HG03025 (cell line): ENCODE data around the gene ARMC9.

Experiments
- ATAC-seq: cut with Tn5 transposase; IDR thresholded peaks from one replicate; pipeline ENCODE4 v1.9.1; 2021; ENCODE audit warnings: mild to moderate bottlenecking, moderate library complexity; ENCODE audit not compliant: unreplicated experiment, low FRiP score

The ARMC9 gene

DNA sequence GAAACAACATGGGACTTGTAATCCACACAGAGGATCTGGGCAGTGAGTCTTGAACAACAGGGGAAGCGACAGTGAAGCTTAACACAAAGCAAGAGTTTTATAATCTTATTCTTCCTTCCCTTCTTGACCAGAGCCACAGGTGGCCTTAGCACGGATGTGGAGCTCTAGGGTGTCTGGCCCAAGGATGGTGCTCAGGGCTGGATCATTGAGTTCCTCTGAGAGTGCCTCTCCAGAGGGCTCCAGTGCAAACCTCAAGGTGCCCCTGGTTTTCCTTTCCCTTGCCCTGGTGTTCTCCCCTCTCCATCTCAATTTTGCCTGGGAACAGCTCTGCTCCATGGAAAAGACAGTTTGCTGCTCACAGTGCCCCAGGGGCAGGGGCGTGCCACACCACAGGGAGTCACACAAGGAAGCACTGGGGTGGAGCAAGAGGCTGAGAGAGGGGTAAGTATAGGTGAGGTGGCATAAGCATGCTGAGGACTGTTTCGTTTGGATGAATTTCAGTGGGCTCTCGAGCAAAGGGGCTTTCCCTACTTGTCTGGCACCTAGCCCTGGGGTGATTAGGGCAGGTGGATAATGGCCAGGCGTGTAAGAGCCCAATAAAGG is 108.5 kb downstream of the ARMC9 start:
- ATAC-seq, result no peak

GRCh38 chr2:231308219-231308618 is 109.8 kb downstream of the ARMC9 start:
- no peak for ATAC-seq

GRCh38 chr2:231308631-231309428 is 110.4 kb downstream of the ARMC9 start:
- ATAC-seq, result no peak

DNA sequence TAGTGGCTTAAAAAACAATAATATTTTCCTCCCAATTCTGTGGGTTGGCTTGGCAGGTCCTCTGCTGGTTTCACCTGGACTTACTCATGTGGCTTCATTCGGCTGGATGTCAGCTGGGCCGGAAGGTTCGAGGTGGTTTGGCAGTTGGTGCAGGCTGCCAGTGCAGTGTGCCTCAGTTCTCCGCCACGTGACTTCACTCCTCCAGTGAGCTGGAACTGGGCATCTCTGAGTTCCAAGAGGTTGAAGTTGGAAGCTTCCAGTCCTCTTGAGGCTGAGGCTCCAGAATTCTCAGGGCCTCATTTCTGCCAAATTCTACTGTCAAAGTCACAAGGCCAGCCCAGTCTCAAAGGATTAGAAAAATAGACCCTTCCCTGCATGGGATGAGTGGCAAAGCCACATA is 113.6 kb downstream of the ARMC9 start:
- ATAC-seq, result no peak

DNA sequence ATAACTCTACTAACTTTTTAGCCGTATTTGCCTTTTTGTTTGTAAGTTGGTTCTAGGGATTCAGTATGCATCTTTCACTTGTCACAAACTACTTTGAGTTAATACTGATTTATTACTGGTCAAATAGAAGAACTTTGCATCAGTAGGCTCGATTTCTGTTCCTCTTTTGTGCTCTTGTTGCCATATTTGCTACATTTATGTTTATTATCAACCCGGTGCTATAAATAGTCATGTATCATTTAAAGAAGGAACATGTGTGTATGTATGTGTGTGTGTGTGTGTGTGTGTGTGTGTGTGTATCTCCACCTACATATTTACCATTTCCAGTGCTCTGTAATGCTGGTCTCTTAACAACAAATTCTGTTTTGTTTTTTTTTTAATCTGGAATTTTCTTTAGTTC is 117.5 kb downstream of the ARMC9 start:
- ATAC-seq, result no peak

DNA sequence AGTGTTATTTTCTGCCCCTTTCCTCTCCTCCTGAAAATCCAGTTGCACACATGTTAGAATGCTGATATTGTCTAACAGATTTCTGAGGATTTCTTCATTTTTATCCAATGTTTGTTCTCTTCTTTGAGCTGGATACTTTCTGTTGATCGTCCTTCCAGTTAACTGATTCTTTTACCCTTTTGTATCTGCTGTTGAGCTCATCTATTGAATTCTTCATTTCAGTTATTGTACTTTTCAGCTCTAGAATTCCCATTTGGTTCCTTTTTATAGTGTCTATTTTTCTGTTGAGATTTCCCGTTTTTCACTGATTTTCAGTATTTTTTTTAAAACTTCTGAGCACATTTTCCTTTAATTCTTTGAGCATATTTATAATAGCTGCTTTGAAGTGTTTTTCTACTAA is 119.1 kb downstream of the ARMC9 start:
- ATAC-seq, result no peak

DNA sequence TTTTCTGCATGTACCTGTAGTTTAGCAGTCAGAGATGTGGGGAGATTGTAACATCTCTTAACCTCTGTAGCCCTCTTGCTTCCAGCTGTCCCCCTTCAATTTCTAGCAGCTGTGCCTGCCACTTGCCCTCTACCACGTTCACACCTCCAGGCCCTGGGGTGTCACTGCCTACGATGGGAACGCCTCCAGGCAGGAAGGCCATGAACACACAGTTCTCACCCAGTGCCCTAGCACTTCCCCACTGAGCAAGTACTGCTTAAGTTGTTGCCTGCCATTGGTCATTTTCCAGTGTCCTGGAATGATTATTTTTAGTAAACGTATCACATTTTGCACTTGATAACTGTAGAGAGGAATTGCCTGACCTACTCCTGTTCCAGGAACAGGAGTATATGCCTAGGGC is 120.0 kb downstream of the ARMC9 start:
- no peak for ATAC-seq

GRCh38 chr2:231318954-231319353 is 120.5 kb downstream of the ARMC9 start:
- no peak for ATAC-seq

DNA sequence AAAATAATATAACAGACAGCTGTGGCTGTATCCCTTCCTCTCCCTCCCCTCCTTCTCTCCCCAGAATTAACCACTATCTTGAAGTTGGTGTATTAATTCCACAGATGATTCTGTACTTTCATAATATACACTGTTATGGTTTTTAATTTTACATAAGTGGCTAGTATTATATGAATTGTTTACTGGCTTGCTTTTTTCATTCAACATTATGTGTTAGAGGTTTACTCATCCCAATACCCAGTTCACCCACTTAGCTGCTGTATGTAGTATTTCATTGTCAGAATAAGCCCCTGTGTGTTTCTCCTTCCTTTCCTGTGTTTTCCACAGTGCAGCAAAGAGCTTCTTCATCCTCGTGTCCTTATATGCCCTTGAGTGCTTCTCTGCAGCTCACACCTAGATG is 121.4 kb downstream of the ARMC9 start:
- ATAC-seq, result no peak

DNA sequence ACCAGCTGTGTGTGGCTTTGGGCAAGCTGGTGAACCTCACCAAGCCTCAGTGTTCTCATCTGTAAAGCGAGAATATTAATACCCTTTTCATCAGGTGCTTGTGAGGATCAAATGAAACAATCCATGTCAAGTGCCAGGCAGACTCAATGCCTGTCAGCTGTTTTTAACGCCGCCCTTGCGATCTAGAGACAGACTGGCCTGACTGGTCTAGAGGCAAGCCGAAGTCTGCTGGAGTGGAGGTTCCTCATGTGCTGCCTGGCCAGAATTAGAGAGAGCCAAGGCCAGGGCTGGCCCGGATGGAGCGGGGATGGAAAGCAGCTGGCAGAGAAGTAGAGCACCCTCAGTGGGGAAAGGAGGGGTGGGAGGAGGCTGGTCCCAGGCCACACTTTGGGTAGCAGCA is 122.6 kb downstream of the ARMC9 start:
- no peak for ATAC-seq

DNA sequence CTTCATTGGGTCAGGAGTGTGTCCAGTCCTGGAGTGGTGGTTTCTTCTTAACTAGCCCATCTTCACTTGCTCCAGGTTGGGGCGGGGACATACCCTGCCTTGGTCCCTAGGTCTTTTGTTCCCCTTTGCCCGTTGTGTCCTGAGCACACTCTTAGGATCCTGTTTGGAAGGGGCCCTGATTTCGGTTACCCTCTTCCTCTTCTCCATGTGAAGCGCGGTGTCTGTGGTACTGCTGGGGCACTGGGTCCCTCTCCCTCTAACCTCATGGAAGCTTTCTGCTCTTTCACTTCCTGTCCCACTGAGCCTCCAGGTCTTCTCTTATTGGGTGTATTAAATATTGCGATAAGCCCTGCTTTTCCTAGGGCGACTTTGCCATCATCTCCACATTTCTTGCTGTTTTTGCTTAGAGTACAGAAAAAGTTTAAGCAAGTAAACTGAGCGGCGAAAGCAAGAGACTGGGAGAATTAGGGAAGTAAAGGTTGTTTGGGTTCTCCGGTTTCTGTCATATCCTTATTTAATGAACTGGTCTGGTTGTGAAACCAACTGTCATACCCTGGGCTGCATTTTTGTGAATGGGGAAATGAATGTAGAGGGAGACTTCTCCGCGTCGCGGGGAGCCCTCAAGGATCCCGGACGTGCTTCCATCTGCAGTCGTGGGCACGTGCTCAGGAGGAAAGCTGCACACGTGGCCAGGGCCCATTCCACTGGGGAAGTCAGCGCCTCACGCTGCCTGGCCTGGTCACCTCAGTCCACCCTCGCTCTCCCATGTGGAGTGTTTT is 123.3 kb downstream of the ARMC9 start:
- ATAC-seq, result no peak

DNA sequence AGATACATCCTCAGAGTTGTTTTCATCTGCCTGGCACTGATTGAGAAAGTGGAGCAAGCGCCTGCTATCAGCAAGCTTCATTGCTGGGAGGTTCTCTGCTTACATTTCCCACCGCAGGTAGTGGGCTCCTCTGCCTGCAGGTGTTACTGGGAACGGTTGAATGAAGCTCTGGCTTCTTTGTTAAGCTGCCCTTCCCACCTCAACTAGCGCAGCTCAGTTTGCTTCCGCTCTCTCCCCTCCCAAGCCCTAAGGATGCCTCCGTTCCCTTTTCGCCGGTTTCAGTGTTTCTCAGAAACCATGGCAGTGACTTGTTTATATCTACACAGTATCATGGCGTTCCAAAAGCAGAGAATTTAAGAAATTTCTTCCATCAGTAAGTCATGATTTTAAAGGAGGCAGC is 124.9 kb downstream of the ARMC9 start:
- ATAC-seq, result no peak

GRCh38 chr2:231325826-231326225 is 127.4 kb downstream of the ARMC9 start:
- no peak for ATAC-seq

DNA sequence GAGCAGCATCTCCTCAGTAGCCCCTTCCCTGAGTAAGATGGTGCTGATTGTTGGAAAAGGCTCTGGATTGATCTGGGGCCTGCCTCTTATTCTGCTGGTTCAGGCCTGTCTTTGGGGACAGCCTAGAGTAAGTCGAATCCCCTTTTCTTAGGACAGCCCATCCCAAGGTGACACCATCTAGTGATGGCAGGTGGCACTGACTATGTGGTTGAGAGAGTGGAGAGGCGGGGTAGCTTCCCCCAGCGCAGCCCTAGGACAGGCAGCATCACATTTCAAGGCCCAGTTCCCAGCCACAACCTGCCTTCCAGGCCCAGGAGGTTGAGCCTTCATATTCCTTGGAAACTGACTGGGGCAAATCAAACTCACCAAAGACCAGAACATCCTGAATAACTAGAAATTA is 128.0 kb downstream of the ARMC9 start:
- no peak for ATAC-seq

DNA sequence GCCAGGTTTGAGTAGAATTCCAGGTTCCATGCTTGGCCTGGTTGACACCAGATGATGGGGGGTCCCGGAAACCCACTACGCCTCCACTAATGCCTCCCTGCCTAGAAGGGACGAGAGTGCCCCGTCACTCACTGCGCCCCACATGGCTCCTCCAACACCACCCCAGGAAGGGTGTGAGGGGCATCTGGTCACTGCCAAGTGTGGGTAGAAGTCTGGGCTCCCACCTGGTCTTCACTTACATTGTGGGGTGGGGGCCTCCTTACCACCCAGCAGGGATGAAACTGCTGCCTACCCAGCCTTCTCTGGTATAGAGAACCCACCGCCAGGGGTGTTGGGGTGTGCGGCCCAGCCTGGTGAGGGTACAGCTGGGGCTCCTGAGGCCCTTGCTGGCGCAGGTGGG is 131.9 kb downstream of the ARMC9 start:
- ATAC-seq, result no peak

DNA sequence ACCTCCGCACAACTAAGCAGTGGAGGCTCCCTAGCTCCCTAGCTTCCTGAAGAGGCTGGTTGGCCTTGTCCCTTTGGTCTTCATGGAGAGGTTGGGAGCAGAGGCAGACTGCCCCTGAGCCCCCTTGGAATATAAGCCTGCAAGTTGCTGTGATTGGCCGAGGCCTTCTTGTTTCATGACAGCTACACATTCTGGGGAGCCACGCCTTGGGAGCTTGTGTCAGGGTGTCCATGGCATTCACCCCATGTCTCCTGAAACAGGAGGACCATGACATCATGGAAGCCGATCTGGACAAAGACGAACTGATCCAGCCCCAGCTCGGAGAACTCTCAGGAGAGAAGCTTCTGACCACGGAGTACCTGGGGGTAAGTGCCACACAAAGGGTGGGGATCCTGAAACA is 133.1 kb downstream of the ARMC9 start:
- ATAC-seq, result no peak

DNA sequence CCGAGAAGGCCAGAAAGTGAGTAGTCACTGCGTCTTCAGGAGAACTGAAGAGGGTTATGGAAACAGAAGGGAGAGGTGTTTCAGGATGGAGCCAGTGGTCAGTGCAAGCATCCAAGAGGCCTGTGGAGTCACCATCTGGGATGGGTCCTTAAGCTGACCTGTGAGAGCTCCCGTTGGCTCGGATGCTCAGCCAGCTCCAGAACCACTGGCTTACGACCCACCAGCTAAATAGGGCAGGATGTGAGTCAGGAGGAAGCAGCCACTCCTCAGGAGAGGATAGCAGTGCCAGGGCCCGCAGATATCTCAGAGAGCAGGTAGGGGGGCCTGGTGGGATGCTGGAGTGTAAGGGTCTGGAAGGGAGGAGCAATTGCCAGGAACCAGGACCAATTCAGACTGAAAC is 134.0 kb downstream of the ARMC9 start:
- ATAC-seq, result no peak

- no peak for ATAC-seq
Measured at GRCh38 chr2:231332872-231333500, 134.6 kb downstream of the ARMC9 start.

- ATAC-seq, result no peak
Measured at GRCh38 chr2:231334179-231334930, 135.9 kb downstream of the ARMC9 start.

DNA sequence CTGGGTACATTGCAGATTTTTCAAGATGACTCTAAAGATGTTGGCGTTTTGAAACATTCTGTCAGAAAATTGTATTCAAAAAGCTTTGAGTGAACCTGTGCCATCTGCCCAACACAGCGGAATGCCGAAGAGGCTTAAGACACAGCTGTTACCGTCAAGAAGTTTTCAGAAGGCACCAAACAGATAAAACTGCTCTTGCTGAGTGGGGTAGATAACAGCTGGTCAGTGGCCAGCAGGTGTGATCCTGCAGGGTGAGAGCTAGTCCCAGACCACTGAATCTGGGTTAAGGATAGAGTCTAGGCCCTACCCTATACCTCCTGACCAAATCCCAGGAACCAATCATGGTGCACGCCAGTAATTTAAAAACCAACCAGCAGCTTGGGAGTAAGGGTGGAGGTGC is 136.6 kb downstream of the ARMC9 start:
- no peak for ATAC-seq
